GM18526 (cell line): ENCODE results near the gene RUNX1.

ENCODE experiments used
- POLR2A ChIP-seq: IDR thresholded peaks from 3 replicates; pipeline ENCODE4 v1.6.1; 2011; ENCODE audit not compliant: insufficient read length; ENCODE audit errors: extremely low read depth

The RUNX1 gene

DNA sequence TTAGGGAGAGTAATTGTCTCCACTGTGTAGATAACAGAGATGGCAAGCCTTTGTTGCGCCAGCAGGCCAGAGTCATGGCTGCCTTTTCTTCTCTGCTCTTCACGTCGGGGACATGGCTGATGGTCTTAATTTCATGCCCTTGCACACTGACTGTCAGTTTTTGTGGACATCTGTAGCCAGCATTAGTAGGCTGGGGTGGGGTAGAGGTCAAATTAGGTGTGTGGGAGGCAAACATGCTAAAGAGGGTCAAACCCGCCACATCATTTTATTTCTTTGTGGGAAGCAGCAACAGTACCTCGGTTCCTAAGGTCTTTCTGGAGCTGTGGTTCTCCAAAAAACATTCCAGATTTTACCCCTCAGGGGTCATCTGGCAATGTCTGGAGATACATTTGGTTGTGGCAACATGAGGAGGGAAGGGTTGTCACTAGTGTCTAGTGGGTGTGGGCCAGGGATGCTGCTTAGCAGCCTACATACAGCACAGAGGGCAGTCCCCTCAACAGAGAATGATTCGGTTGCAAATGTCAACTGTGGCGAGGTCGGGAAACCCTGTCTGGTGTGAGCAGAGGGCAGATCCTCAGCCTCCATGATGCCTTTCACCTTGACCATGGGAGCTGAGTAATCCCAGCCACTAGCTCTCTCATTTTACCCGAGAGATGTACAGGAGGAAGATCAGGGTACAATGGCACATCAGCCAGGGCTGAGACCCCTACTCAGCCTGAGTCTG lies 14.7 kb downstream of the RUNX1 start:
- no peak for TF ChIP-seq POLR2A

- TF ChIP-seq POLR2A: no peak
These were observed 16.4 kb downstream of the RUNX1 start for GRCh38 chr21:35032474-35033263.

- TF ChIP-seq POLR2A: no peak
These were observed 20.6 kb downstream of the RUNX1 start for GRCh38 chr21:35028451-35028978.

DNA sequence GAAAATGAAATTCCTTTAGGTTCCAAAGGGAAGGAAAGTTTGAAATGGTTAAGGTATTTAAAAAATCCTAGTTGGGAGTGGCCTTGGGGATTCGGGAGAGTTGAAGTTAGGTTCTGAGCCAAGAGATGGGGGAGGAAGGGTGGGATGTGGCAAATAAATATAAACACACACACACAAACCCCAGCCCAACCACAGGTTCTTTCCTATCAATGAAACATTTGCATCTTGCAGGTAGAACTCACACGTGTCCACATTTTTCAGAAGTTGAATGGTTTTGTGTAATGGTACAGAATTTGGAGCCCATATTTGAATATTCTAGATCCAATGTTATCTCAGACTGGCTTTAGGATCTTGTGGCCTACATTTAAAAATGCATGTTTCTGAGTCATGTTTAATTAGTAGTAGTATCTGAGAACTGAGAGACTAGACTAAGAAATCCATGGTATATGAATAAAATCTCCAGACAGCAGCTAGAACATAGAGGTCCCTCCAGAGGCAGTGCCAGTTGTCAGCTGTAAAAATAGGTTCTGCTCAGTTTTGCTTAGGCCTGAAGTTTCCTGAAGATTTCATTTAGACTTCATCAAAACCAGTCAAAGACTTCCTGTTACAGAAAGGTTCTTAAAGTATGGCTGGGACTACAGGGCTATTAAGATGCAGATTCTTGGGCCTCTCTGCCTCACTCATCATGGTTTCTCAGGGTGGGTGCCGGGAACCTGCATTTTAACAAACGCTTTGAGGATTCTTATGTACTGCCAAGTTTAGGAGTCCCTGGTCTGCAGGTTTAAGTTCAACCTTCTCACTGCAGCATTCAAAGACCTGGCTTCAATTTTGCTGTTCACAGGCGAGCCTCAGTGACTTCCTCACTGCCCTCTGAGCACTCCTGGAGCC lies 21.3 kb downstream of the RUNX1 start:
- TF ChIP-seq POLR2A: no peak

DNA sequence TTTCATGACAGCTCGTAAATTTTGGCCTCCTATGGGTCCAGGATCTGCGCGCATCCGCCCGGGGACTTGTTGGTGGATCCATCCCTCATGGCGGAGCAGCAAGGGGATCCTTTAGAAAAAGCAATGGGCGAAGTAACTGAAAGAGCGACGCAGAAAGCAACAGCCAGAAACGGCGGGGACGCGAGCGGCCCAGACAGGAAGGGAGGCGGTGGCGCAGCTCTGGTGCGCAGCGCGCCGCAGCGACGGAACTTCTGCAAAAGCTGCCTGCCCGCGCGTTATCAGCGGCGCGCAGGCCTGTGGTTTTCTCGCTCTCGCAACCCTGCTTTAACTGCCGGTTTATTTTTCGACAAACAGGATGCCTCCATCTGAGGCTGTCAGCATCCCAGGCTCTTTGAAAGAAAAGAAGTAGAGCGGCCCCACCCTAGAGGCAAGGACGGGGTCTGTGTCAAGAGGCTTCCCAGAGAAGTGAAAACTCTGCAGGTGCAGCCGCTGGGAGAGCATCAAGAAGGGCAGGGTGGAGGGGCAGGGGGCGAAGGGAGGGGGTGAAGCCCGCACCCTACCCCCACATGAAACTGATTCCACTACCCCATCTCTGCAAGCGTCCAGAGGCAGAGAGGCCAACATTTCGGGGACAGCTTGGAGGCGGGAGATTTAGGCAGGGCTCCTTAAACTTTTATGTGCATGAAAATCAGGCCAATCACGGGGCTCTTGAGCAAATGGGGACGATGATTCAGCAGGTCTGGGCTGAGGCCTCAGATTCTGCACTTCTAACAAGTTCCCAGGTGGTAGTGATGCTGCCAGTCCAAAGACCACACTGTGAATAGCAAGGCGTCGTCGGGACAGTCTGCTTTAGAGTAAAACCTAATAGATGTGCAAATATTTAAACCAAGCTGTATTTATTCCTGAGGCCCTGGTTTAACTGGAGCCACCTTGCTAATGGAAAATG lies 22.2 kb downstream of the RUNX1 start:
- no peak for TF ChIP-seq POLR2A

DNA sequence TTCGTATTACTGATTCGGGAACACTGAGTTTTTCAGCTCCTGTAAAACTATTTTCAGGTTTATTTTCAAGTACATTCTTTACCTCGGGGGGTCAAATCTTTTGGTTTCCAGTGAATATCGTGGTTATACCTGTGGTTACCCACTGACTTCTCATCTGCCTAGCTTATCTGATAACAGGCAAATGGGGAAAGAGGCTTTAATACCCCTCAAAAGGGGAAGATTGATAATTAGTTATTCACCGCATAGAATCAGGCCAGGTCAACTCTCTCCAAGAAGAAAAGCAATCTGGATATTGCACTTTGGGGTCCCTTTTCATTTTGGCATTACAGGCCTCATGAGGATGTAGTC lies 23.0 kb downstream of the RUNX1 start:
- no peak for TF ChIP-seq POLR2A

GRCh38 chr21:35025206-35026152 lies 23.6 kb downstream of the RUNX1 start:
- no peak for TF ChIP-seq POLR2A

DNA sequence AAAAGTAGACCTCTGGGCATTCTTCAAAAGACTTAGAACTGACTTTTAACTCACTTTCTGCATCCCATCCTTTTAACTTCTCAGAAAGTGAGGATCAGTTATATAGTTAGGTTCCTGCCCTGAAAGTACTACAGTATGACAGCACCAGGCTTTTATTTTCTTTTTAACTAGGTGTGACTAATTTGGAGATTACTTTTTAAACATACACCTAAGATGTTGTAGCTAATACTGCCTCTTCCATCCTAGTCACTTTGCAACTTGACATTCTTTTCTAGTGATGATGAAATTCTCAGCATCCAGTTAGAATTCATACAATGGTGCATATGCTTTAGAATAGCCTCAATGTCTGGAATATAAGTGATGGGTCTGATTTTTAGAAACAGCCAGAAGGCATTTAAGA lies 24.6 kb downstream of the RUNX1 start:
- TF ChIP-seq POLR2A: no peak

- TF ChIP-seq POLR2A: no peak
These were observed 25.1 kb downstream of the RUNX1 start for GRCh38 chr21:35024071-35024420.

- no peak for TF ChIP-seq POLR2A
These were observed 25.6 kb downstream of the RUNX1 start for GRCh38 chr21:35023396-35024070.

DNA sequence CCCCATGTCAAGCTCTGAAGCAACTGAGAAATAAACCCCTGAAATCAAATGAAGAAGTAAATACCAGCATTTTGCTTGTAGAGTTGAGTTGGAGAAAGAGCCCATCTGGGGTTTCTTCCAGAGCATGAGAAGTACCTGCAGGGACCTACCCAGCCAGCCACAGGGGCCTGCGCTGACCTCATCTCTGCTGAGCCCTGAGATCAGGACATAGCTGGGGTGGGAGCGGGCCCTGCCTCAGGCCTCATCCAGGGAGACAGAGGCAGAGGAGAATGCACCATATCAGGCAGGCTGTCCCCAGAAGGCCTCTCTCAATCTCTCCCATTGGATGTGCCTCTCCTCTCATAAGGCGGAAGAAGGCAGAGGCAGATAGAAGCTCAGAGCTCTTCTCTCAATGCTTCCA lies 27.6 kb downstream of the RUNX1 start:
- no peak for TF ChIP-seq POLR2A

- TF ChIP-seq POLR2A: no peak
These were observed 28.2 kb downstream of the RUNX1 start for GRCh38 chr21:35020902-35021301.

GRCh38 chr21:35020436-35020835 lies 28.7 kb downstream of the RUNX1 start:
- no peak for TF ChIP-seq POLR2A

- no peak for TF ChIP-seq POLR2A
These were observed 29.5 kb downstream of the RUNX1 start for GRCh38 chr21:35019631-35020032.
